ENCODE measurements around the gene DCLRE1B.
"Not testable (repeated sequence)": the region's sequence is repeated elsewhere in the genome, so short reads cannot be mapped to it uniquely, and the experiment has no call there.

Gene DCLRE1B

GRCh38 chr1:113948151-113948550 lies 43.0 kb downstream of the DCLRE1B start:
- not testable (repeated sequence) for DNase-seq (ENCODE audit: low read depth)

GRCh38 chr1:113949007-113949406 lies 43.9 kb downstream of the DCLRE1B start:
- DNase-seq (ENCODE audit: low read depth), result no peak

GRCh38 chr1:113950908-113951307 lies 45.8 kb downstream of the DCLRE1B start:
- no peak for DNase-seq (ENCODE audit: low read depth)

GRCh38 chr1:113951719-113952118 lies 46.6 kb downstream of the DCLRE1B start:
- no peak for DNase-seq (ENCODE audit: low read depth)

GRCh38 chr1:113957984-113958383 lies 52.9 kb downstream of the DCLRE1B start:
- no peak for DNase-seq (ENCODE audit: low read depth)

- no peak for DNase-seq (ENCODE audit: low read depth)
These were observed 53.6 kb downstream of the DCLRE1B start for GRCh38 chr1:113958691-113959090.

GRCh38 chr1:113963281-113963906 lies 58.3 kb downstream of the DCLRE1B start:
- DNase-seq (ENCODE audit: low read depth), result no peak
